ENCODE measurements around the gene TMEM130. TPM values are rescaled to one million over a fixed set of nuclear protein-coding genes. Genes with fewer than 3 reads are reported as not detected.

Gene TMEM130
- total RNA-seq, 4 donors from 2014 or later, result 0.30 to 5.7 (median 1.8) TPM

- DNase-seq (ENCODE audit: low spot score in 2 of 2), result no peak
- 43 to 63% methylated on average over 5 of the region's 5 CpGs for WGBS, 2 donors
- no peak overlapping the region for H3K27ac ChIP-seq
- no peaks in the 10 kb centered on the region for H3K9me3 ChIP-seq
- H3K36me3 ChIP-seq, result no peaks in the 10 kb centered on the region
- H3K4me1 ChIP-seq, result peaks cover 0 to 7% (median 0%) of the 10 kb centered on the region in 4 donors
- TF ChIP-seq CTCF (IDR thresholded peaks at IDR 0.05) (no peak), EP300 (IDR thresholded peaks at IDR 0.05) (no peak), POLR2A (IDR thresholded peaks at IDR 0.05) (no peak)
- no peak overlapping the region for H3K4me3 ChIP-seq
- H3K27me3 ChIP-seq, result no peaks in the 10 kb centered on the region
These were observed 32.2 kb downstream of the TMEM130 start for GRCh38 chr7:98837630-98837972.

- no peak overlapping the region for H3K27ac ChIP-seq
- peaks cover 0 to 7% (median 0%) of the 10 kb centered on the region in 4 donors for H3K4me1 ChIP-seq
- 18 to 21% methylated on average over 10 of the region's 10 CpGs for WGBS, 2 donors
- no peaks in the 10 kb centered on the region for H3K36me3 ChIP-seq
- TF ChIP-seq EP300 (IDR thresholded peaks at IDR 0.05) (no peak), CTCF (IDR thresholded peaks at IDR 0.05) (peak in 1 of 5 experiments; percentile 9), POLR2A (IDR thresholded peaks at IDR 0.05) (no peak)
- no peak for DNase-seq (ENCODE audit: low spot score in 2 of 2)
- no peak overlapping the region for H3K4me3 ChIP-seq
- no peaks in the 10 kb centered on the region for H3K27me3 ChIP-seq
- no peaks in the 10 kb centered on the region for H3K9me3 ChIP-seq
These were observed 32.8 kb downstream of the TMEM130 start for GRCh38 chr7:98836811-98837629.

GRCh38 chr7:98834949-98835348 is 34.9 kb downstream of the TMEM130 start:
- no peaks in the 10 kb centered on the region for H3K4me1 ChIP-seq
- 65 to 73% methylated on average over 8 of the region's 8 CpGs for WGBS, 2 donors
- no peaks in the 10 kb centered on the region for H3K9me3 ChIP-seq
- DNase-seq (ENCODE audit: low spot score in 2 of 2), result no peak
- no peak for TF ChIP-seq POLR2A (IDR thresholded peaks at IDR 0.05)
- TF ChIP-seq CTCF (IDR thresholded peaks at IDR 0.05), result no peak
- TF ChIP-seq EP300 (IDR thresholded peaks at IDR 0.05), result no peak
- no peaks in the 10 kb centered on the region for H3K36me3 ChIP-seq
- no peaks in the 10 kb centered on the region for H3K27me3 ChIP-seq
- no peak overlapping the region for H3K4me3 ChIP-seq
- H3K27ac ChIP-seq, result no peak overlapping the region

- Histone ChIP-seq H3K4me3 (no peak overlapping the region), H3K4me1 (no peaks in the 10 kb centered on the region), H3K36me3 (no peaks in the 10 kb centered on the region), H3K27me3 (no peaks in the 10 kb centered on the region), H3K9me3 (no peaks in the 10 kb centered on the region), H3K27ac (no peak overlapping the region)
- TF ChIP-seq CTCF (IDR thresholded peaks at IDR 0.05) (no peak), EP300 (IDR thresholded peaks at IDR 0.05) (no peak), POLR2A (IDR thresholded peaks at IDR 0.05) (no peak)
- no peak for DNase-seq (ENCODE audit: low spot score in 2 of 2)
- WGBS, 2 donors, result 95 to 97% methylated on average over 2 of the region's 2 CpGs
These were observed 36.8 kb downstream of the TMEM130 start for GRCh38 chr7:98833022-98833421.

GRCh38 chr7:98831641-98832221 is 38.1 kb downstream of the TMEM130 start:
- H3K27me3 ChIP-seq, result no peaks in the 10 kb centered on the region
- no peak overlapping the region for H3K4me3 ChIP-seq
- no peaks in the 10 kb centered on the region for H3K9me3 ChIP-seq
- H3K36me3 ChIP-seq, result no peaks in the 10 kb centered on the region
- WGBS, 2 donors, result 78 to 81% methylated on average over 8 of the region's 8 CpGs
- TF ChIP-seq CTCF (IDR thresholded peaks at IDR 0.05) (peak in 1 of 5 experiments; percentile 7), POLR2A (IDR thresholded peaks at IDR 0.05) (no peak)
- H3K4me1 ChIP-seq, result no peaks in the 10 kb centered on the region
- DNase-seq (ENCODE audit: low spot score in 2 of 2), result no peak
- no peak overlapping the region for H3K27ac ChIP-seq
